GM23248 (cell line): Measurements from ENCODE around the gene ZBTB8OS.

Experiments used
- EZH2 ChIP-seq: fragments of 200-600 bp; sonication (generic); IDR thresholded peaks from 2 replicates; pipeline ENCODE4 v1.6.1; 2018; ENCODE audit warnings: antibody characterized with exemption, mild to moderate bottlenecking; ENCODE audit not compliant: insufficient read depth, poor library complexity, severe bottlenecking
- EZH2phosphoT487 ChIP-seq: fragments of 200-600 bp; sonication (generic); IDR thresholded peaks from 2 replicates; pipeline ENCODE4 v1.6.1; 2018; ENCODE audit warnings: antibody characterized with exemption, moderate library complexity, mild to moderate bottlenecking, low read depth; ENCODE audit not compliant: insufficient read depth

DNA sequence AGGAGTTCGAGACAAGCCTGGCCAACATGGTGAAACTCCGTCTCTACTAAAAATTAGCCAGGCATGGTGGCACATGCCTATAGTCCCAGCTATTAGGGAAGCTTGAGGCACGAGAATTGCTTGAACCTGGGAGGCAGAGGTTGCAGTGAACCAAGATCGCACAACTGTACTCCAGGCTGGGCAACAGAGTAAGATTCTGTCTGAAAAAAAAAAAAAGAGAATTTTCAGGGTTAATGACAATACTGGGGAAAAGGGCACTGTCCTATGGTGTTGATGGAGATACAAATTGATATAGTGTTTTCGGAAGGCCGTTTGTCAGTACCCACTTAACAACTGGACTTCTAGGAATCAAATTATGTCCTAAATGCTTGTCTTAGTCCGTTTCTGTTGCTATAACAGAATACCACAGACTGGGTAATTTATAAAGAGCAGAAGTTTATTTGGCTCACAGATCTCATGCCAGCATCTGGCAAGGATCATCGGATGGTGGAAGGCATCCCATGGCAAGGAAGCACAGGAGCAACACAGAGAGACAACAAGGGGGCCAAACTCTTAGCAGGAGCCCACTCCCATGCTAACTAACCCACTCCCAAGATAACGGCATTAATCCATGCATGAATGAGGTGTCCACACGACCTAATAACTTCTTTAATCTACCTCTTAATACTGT, 69.9 kb downstream of the ZBTB8OS start:
- TF ChIP-seq EZH2phosphoT487 (no peak), EZH2 (no peak)
